Measurements from ENCODE around the gene MCOLN2.

MCOLN2 gene

GRCh38 chr1:84890566-84890965 lies 106.3 kb downstream of the MCOLN2 start:
- no peak for DNase-seq

- no peak for DNase-seq
Observed at GRCh38 chr1:84889437-84889836, 107.5 kb downstream of the MCOLN2 start.

- DNase-seq = peak; percentile 60
Observed at GRCh38 chr1:84888753-84889152, 108.2 kb downstream of the MCOLN2 start.

GRCh38 chr1:84887261-84887934 lies 109.5 kb downstream of the MCOLN2 start:
- DNase-seq = no peak

DNA sequence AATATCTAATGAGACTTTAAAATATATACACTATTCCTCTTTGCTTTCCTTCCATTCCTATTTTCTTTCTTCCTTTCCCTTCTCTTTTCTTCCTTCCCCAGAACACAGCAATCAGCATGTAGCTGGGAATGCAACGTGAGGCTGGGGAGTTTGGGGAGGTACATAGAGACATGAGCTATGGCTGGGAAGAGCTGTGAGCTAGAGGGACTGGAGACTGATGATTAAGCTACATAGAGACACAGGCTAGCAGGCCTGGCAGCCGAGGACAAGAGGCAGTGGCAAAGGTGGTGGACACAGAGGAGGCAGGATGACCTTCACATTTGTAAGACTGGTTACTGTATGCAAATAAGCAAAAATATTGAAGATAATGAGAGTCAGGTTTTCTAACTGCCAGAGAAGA lies 111.4 kb downstream of the MCOLN2 start:
- no peak for DNase-seq

- no peak for DNase-seq
Observed at GRCh38 chr1:84884671-84885389, 112.1 kb downstream of the MCOLN2 start.

GRCh38 chr1:84883286-84883685 lies 113.6 kb downstream of the MCOLN2 start:
- DNase-seq = no peak

- DNase-seq = no peak
Observed at GRCh38 chr1:84877592-84877991, 119.3 kb downstream of the MCOLN2 start.

DNA sequence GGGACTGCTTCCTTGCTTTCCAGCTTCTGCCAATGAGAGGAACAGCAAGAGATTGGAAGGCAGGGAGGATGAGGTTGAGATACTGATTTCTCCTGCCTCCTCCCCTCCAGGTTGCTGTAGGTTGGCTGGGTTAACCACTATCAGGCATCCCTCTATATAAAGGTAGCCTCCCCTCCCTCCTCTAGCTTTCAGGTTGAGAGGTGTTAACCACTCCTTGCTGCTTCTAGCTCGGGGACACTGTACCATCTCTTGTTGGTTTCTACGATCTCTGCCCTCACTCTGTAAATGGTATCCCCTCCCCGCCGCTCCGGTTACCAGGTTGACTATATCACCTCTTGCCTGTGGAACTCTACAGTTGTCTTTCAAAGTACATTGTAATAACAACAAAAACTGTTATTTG lies 120.6 kb downstream of the MCOLN2 start:
- no peak for DNase-seq
